PFSK-1 (cell line): Measurements from ENCODE around the gene HBS1L.

ENCODE experiments used
- POLR2AphosphoS5 ChIP-seq: IDR thresholded peaks from 2 replicates; pipeline ENCODE4 v1.6.1; 2012; ENCODE audit warnings: low read depth, mild to moderate bottlenecking, control low read depth, low read length, moderate library complexity
- SIN3A ChIP-seq: IDR thresholded peaks from 2 replicates; pipeline ENCODE4 v1.6.1; 2012; ENCODE audit warnings: mild to moderate bottlenecking, low read length, moderate library complexity, borderline replicate concordance; ENCODE audit not compliant: insufficient read depth
- TAF1 ChIP-seq: IDR thresholded peaks from 2 replicates; pipeline ENCODE4 v1.6.1; 2012; ENCODE audit warnings: low read length, control low read depth, borderline replicate concordance; ENCODE audit not compliant: insufficient read depth
- TF ChIP-seq, protein P1 (sequence below), 2 experiments: IDR thresholded peaks; 2 replicates each; pipeline versions ENCODE4 v1.6.1 to v1.8.0; 2011 to 2012; ENCODE audit warnings: low read depth in 2 of 2, low read length in 2 of 2, control low read depth in 1 of 2, inconsistent platforms in 1 of 2, mild to moderate bottlenecking in 1 of 2, moderate library complexity in 1 of 2; ENCODE audit not compliant: insufficient read depth in 1 of 2

DNA sequence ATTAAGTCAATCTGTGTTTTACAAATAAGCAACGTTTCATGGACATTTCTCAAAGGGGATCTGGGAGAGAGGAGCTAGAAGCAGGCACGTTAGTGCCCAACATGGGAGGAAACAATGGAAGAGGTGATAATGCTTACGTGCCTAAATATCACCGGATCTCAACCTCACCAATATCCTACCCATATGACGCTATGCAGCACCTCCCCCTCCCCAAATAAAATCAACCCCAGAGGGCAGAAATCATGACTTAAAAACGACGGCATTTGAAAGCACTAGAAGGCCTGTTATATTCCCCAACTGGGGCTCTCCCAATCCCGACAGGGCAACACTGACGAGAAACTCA is 425 bp downstream of the HBS1L start:
- TF ChIP-seq, protein P1, sequence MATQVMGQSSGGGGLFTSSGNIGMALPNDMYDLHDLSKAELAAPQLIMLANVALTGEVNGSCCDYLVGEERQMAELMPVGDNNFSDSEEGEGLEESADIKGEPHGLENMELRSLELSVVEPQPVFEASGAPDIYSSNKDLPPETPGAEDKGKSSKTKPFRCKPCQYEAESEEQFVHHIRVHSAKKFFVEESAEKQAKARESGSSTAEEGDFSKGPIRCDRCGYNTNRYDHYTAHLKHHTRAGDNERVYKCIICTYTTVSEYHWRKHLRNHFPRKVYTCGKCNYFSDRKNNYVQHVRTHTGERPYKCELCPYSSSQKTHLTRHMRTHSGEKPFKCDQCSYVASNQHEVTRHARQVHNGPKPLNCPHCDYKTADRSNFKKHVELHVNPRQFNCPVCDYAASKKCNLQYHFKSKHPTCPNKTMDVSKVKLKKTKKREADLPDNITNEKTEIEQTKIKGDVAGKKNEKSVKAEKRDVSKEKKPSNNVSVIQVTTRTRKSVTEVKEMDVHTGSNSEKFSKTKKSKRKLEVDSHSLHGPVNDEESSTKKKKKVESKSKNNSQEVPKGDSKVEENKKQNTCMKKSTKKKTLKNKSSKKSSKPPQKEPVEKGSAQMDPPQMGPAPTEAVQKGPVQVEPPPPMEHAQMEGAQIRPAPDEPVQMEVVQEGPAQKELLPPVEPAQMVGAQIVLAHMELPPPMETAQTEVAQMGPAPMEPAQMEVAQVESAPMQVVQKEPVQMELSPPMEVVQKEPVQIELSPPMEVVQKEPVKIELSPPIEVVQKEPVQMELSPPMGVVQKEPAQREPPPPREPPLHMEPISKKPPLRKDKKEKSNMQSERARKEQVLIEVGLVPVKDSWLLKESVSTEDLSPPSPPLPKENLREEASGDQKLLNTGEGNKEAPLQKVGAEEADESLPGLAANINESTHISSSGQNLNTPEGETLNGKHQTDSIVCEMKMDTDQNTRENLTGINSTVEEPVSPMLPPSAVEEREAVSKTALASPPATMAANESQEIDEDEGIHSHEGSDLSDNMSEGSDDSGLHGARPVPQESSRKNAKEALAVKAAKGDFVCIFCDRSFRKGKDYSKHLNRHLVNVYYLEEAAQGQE (IDR thresholded peaks at IDR 0.05; ENCODE audit: insufficient read depth in 1 of 2, low read depth in 2 of 2, low read length in 2 of 2), result no peak
- TF ChIP-seq TAF1 (no peak), POLR2AphosphoS5 (no peak), SIN3A (no peak)
